Right cardiac atrium (tissue), 5 donors: ENCODE data around the gene KLHL28. TPM values are rescaled to one million over a fixed set of nuclear protein-coding genes. Genes with fewer than 3 reads are reported as not detected.
"Not testable (repeated sequence)": the region's sequence is repeated elsewhere in the genome, so short reads cannot be mapped to it uniquely, and the experiment has no call there.

ENCODE experiments used
- ATAC-seq, 2 donors: fragments of 200-7000 bp; cut with Tn5 transposase; one replicate each; pipeline versions ENCODE4 v1.8.0 to v1.9.1; 2020; ENCODE audit warnings: moderate library complexity in 2 of 2, mild to moderate bottlenecking in 1 of 2
- DNase-seq, 3 donors: peaks; one replicate each; pipeline ENCODE4 v3.0.0-alpha.2; 2020
- H3K27ac ChIP-seq: one replicate; pipeline ENCODE4 v1.5.1; 2013; ENCODE audit warnings: mild to moderate bottlenecking, low read length, control low read depth, moderate library complexity
- H3K27me3 ChIP-seq: one replicate; pipeline ENCODE4 v1.6.1; 2013; ENCODE audit not compliant: control insufficient read depth, insufficient read depth
- H3K4me1 ChIP-seq: one replicate; pipeline ENCODE4 v1.6.1; 2013; ENCODE audit warnings: low read length; ENCODE audit not compliant: control insufficient read depth, insufficient read depth
- H3K4me3 ChIP-seq: one replicate; pipeline ENCODE4 v1.5.1; 2013; ENCODE audit warnings: low read length, control low read depth
- H3K9me3 ChIP-seq: one replicate; pipeline ENCODE4 v1.6.1; 2013; ENCODE audit warnings: low read length; ENCODE audit not compliant: control insufficient read depth
- WGBS: extraction: QIAGEN DNeasy Blood & Tissue Kit; methylation state at CpG from one replicate; pipeline ENCODE4 v1.1.7; 2013; 5-methylcytosine and 5-hydroxymethylcytosine counted together
- intact Hi-C, 4 donors: fragments of 100-400 bp; cut with DNase I; formaldehyde crosslinking; loops; one replicate each; pipeline versions ENCODE4 v1.11.0 to v1.14.0; 2022 to 2023
- polyA plus RNA-seq: library from polyadenylated mRNA; stranded (reverse); fragments of 200-250 nt; gene quantifications from one replicate; pipeline ENCODE4 v1.2.3, GENCODE V29; 2013
- total RNA-seq, 4 donors: library from RNA; stranded (reverse); fragmentation: NEBNext Ultra II Directional; extraction: Animal tissue kit (Norgen Biotek cat#: 25700); gene quantifications; one replicate each; pipeline ENCODE4 v1.2.1, GENCODE V29; 2021
- donor health status: healthy with polysubstance abuse.
- donor health status: DM: no; HTN: yes; CAD: no.
- donor health status: DM: no; HTN: no; CAD: no.
- donor health status: DM: no; HTN: yes; CAD: no; lungs with severe emphysema.
- donor health status: DM: yes; HTN: yes; CAD: no.

KLHL28 gene
- total and polyA plus RNA-seq, 5 donors = 3.4 to 13.0 (median 11.7) TPM

DNA sequence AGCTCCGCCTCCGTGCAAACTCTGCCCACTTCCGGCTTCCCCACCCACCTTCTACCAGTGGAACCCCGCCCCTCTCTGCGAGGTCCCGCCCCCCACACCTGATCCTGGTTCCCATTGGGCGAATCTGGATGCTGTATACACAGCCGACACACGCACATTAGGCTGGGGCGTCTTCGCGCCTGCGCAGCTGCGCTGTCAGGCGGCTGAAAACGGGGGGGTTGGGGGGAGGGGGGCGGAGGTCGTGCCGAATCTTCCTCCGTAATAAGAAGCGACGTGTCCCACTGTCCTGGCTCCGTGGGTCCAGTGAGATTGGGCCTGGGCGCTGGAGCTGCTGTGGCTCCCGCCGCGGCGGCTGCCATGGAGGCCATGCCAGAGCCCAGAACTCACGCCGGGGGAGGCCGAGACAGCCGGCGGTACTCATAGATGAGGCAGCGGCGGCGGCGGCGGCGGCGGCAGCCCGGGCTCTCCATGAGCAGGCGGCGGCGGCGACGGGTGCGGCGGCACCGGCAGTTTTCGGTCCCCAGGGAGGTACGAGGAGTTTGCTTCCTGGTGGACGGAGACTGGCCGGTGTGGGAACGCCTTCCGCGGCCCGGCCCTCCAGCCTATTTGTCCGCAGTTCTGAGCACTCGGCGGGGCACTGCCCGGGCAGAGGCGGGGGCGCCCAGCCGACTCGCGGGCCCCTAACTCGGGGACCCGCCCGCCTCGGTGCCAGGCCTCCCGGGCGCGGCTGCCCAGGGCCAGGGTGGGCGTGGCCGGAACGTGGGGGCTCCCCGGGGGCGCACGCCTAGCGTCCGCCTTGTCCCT, 64.5 kb downstream of the KLHL28 start:
- H3K9me3 ChIP-seq = no peaks in the 10 kb centered on the region
- ATAC-seq (peak; percentile 99 to 100), DNase-seq (peak; percentile 98 to 100 (median 99))
- intact Hi-C loops = loop anchor here in 1 of 4 donors (5.0 kb wide), 1 partner anchor 65 kb away; the partner anchor contains the start of genes KLHL28 and TOGARAM1
- under 1% methylated on average over 81 of the region's 81 CpGs for WGBS
- H3K4me1 ChIP-seq = no peaks in the 10 kb centered on the region
- peak overlapping the region; percentile 95 for H3K4me3 ChIP-seq
- peak overlapping the region; percentile 100 for H3K27ac ChIP-seq
- H3K27me3 ChIP-seq = no peaks in the 10 kb centered on the region

DNA sequence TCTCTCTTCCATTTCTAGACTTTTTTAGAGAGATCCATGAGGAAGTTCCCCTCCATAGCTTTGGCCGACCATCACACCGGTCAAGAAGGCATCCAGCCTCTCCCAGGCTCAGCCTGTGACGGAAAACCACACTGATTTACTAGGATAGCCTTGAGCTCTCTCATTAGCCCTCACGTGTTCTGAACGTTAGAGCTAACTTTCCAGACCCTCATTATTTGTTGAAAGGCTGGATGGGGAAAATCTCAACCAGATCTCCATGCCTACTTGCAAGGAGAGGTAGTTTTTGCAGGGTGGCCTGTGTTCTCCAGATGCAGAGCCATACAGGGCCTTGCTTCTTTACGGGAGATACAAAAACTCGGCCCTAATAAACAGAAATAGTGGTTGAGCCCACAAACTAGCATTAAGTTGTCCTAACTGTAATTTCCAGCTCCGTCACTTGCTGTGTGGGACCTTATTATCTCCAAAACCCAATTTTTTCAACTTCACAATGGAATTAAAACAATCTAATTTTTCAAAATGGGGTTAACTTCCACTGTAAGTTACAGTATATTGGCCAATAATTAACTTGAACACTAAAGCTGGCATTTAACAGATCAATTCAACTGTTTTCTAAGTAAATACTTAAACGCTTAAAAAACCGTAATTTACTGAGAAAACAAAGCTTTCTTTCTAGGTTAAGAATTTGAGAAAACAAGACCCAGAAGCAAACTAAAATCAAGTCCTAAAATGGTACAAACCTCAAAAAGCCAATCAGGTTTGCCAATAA, 65.3 kb downstream of the KLHL28 start:
- H3K4me3 ChIP-seq = no peak overlapping the region
- ATAC-seq = no peak
- 91% methylated on average over 10 of the region's 10 CpGs for WGBS
- DNase-seq = no peak
- intact Hi-C loops = loop anchor here in 1 of 4 donors (5.0 kb wide), 1 partner anchor 66 kb away; the partner anchor contains the start of genes KLHL28 and TOGARAM1
- H3K27me3 ChIP-seq = no peaks in the 10 kb centered on the region
- no peaks in the 10 kb centered on the region for H3K4me1 ChIP-seq
- H3K27ac ChIP-seq = no peak overlapping the region
- H3K9me3 ChIP-seq = no peaks in the 10 kb centered on the region

DNA sequence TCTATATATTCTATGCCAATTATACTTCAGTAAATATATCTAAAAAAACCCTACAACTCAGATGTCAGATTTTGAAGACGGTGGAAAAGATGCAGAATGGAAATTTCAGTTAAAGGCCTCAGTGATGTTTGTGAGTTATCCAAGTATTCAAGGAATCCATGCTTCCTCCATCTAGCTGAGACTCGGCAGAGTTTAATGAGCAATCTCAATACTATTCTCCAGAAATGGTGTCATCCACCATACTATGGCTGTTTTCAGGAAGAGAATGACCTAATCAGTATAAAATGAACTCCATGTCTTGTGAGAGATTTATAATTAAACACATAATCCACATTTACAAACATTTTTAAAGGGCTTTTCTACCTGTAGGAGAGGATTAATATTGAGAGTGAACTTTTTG, 66.0 kb downstream of the KLHL28 start:
- intact Hi-C loops = loop anchor here in 1 of 4 donors (5.0 kb wide), 1 partner anchor 67 kb away; the partner anchor contains the start of genes KLHL28 and TOGARAM1

DNA sequence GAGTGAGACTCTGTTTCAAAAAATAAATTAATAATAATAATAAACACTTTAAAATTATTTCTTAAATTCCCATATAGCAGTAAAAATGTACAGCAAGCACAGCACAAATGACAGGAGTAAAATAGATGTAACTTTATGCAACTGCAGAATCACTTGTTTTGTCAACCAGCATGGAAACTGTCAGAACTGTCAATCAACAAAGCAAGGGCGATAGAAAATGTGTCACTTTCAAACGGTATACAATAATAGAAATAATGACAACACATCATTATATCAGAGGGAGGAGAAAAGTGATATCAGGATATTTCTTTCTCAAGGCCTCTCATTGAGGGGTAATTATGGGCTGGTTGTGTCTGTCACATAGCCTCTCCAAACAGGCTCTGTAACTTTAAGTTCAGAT, 68.2 kb downstream of the KLHL28 start:
- peaks cover 3% of the 10 kb centered on the region for H3K4me1 ChIP-seq
- DNase-seq (no peak), ATAC-seq (no peak)
- no peaks in the 10 kb centered on the region for H3K27me3 ChIP-seq
- intact Hi-C loops = no loop called here
- H3K27ac ChIP-seq = no peak overlapping the region
- WGBS = 66% methylated on average over 2 of the region's 2 CpGs
- H3K9me3 ChIP-seq = no peaks in the 10 kb centered on the region
- H3K4me3 ChIP-seq = no peak overlapping the region

More for the DNA sequence above, 66.0 kb downstream of the KLHL28 start:
- no peak for ATAC-seq
- Histone ChIP-seq H3K27me3 (no peaks in the 10 kb centered on the region), H3K4me1 (no peaks in the 10 kb centered on the region), H3K9me3 (no peaks in the 10 kb centered on the region), H3K27ac (no peak overlapping the region), H3K4me3 (no peak overlapping the region)
- no peak for DNase-seq
- 80% methylated on average over 2 of the region's 2 CpGs for WGBS

DNA sequence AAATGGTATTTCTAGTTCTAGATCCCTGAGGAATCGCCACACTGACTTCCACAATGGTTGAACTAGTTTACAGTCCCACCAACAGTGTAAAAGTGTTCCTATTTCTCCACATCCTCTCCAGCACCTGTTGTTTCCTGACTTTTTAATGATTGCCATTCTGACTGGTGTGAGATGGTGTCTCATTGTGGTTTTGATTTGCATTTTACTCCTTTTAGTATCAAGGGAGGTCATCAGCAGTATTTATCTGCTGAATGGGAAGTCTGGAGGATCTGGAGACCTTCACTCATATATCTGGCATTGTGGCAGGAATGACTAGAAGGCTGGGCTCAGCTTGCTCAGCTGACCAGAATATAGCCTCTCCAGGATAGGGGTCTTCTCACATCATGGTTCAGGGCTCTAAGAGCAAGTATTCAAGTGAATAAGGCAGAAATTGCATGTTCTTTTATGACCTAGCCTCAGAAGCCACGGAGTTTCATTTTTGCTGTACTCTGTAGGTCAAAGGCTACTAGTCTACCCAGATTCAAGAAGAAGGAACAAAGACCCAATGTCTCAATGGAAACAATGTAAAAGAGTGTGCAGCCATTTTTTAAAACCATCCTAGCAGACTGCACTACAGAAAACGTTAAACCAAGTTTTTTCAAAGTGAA, 69.9 kb downstream of the KLHL28 start:
- WGBS = 57% methylated on average over 2 of the region's 3 CpGs
- H3K27ac ChIP-seq, ATAC-seq: not testable (repeated sequence)

DNA sequence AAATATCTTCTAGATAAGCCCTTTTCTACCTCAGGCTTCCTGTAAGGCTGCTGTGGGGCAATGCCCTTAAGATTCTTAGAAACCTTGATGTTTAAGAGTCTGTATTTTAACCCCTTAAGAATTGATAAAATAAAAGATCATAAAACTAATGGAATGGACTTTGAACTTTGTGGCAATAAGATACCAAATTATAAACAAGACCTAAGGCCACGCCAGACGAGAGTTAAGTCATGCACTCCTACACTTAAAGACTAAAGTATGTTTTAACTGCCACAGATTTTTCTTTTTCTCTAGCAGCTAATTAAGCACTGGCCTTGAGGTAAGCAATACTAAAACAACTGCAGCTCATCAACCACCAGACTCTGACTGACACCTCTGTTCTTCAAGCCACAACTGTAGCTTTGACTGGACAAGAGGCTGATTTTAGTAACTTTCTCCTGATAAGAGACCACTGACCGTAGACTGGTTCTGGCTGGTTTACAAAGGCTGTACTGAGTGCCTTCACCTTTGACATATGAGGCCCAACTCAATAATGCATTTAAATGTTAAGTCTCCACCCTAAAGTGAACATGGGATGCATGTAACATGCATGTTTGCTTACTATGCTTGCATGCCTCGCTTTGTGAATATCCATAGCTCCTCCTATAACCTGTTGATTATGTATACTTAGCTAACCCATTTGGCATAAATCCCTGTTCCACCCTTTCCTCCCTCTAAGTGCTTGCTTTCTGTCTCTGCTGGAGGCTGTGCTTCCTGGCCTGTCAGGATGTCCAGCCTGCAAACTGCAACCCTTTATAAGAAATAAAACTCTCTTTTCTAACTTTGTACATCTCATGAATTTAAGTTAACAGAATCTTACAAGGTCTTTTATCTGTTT, 71.9 kb downstream of the KLHL28 start:
- H3K27ac ChIP-seq = no peak overlapping the region
- no peaks in the 10 kb centered on the region for H3K9me3 ChIP-seq
- DNase-seq (no peak), ATAC-seq (no peak)
- intact Hi-C loops = no loop called here
- peaks cover 3% of the 10 kb centered on the region for H3K4me1 ChIP-seq
- H3K27me3 ChIP-seq = no peaks in the 10 kb centered on the region
- H3K4me3 ChIP-seq = no peak overlapping the region
- 59% methylated on average over 4 of the region's 4 CpGs for WGBS

More for the DNA sequence above, 69.9 kb downstream of the KLHL28 start:
- DNase-seq, H3K9me3 ChIP-seq, H3K4me1 ChIP-seq, H3K27me3 ChIP-seq, intact Hi-C loops, H3K4me3 ChIP-seq: not testable (repeated sequence)

DNA sequence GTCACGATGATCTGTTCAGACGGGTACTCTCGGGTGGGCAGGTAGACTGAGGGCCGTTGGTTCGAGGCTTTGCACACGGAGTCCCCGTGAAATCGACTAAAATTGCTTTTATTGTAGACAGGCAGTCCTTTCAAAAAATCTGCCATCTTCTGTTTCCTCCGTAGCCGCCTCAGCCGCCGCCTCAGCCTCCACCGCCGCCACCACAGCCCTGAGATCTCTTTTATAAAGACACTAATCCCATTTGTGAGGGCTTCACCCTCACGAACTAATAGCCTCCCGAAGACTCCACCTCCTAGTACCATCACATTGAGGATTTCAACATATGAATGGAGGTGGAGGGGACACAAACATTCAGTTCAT, 74.2 kb downstream of the KLHL28 start:
- Histone ChIP-seq H3K9me3 (no peaks in the 10 kb centered on the region), H3K4me1 (peaks cover 3% of the 10 kb centered on the region), H3K4me3 (no peak overlapping the region), H3K27ac (no peak overlapping the region), H3K27me3 (no peaks in the 10 kb centered on the region)
- ATAC-seq = no peak
- no peak for DNase-seq
- whole genome bisulfite sequencing = 96% methylated on average over 16 of the region's 16 CpGs
- intact Hi-C loops = no loop called here

DNA sequence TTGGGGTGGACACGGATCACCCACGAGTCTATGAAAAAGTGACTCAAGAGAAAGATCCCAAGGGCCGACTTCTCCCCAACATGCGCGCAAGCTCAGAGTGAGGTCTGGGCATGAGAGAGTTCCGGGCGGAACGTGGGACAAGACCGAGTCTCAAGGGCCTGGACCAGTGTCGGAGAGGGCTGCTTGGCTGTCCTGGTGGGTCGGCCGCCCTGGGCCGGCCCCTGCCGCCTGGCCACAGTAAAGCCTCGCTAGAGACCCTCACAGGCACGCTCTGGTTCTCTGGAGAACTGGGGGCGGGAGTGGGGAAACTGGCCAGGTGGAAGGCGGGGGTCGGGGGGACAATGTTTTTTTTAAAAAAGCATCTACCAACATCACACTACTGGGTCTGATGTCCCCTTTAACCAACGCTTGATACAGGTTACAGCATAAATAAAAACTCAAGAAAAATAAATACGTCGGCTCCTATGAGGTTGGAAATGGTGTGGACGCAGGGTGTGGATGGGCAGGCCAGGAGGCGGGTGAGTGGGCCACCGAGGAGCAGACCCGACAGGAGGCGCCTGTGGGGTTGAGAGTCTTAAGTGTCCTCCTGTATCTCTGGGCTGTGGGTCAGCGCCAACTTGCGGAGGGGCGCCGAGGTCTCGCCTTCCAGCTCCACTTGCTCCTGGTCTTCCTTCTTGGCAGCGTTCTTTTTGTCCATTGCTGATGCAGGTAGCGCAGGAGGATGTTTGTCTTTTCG, 74.7 kb downstream of the KLHL28 start:
- H3K27ac ChIP-seq = no peak overlapping the region
- 94% methylated on average over 35 of the region's 35 CpGs for WGBS
- intact Hi-C loops = no loop called here
- no peaks in the 10 kb centered on the region for H3K9me3 ChIP-seq
- ATAC-seq (no peak), DNase-seq (no peak)
- H3K4me3 ChIP-seq = no peak overlapping the region
- H3K27me3 ChIP-seq = no peaks in the 10 kb centered on the region
- peaks cover 3% of the 10 kb centered on the region for H3K4me1 ChIP-seq

DNA sequence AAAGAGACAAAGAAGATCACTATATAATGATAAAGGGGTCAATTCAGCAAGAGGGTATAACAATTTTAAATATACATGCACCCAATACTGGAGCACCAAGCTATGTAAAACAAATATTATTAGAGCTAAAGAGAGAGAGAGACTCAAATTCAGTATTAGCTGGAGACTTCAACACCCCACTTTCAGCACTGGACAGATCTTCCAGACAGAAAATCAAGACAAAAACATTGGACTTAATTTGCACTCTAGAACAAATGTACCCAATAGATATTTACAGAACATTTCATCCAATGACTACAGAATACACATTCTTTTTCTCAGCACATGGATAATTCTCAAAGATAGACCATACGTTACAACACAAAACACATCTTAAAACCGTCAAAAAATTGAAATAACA, 81.0 kb downstream of the KLHL28 start:
- ATAC-seq = no peak
- Histone ChIP-seq H3K27ac (no peak overlapping the region), H3K9me3 (no peaks in the 10 kb centered on the region), H3K4me1 (no peaks in the 10 kb centered on the region), H3K27me3 (no peaks in the 10 kb centered on the region), H3K4me3 (no peak overlapping the region)
- DNase-seq = no peak
- WGBS = 92% methylated on average over 2 of the region's 2 CpGs
- intact Hi-C loops = no loop called here
